ENCODE data around the gene ACVRL1. TPM values are rescaled to one million over a fixed set of nuclear protein-coding genes. Genes with fewer than 3 reads are reported as not detected.

ACVRL1 gene
- total RNA-seq: 933 and 964 TPM in 2 replicates

- DNase-seq (ENCODE audit: extremely low read depth, low read depth, low spot score): no peak
Observed at GRCh38 chr12:51907083-51907855, at the start of gene ACVRL1. TSS of gene ACVRL1 (plus strand) at chr12:51907504. CDS start at chr12:51912475, 4,971 bp downstream.

- DNase-seq (ENCODE audit: extremely low read depth, low read depth, low spot score): no peak
Observed at GRCh38 chr12:51860986-51861385, 46.3 kb upstream of the ACVRL1 start.

- DNase-seq (ENCODE audit: extremely low read depth, low read depth, low spot score): no peak
Observed at GRCh38 chr12:51862947-51863346, 44.4 kb upstream of the ACVRL1 start.

- DNase-seq (ENCODE audit: extremely low read depth, low read depth, low spot score): no peak
Observed at GRCh38 chr12:51863363-51863932, 43.9 kb upstream of the ACVRL1 start.

GRCh38 chr12:51863933-51864832, 43.1 kb upstream of the ACVRL1 start:
- DNase-seq (ENCODE audit: extremely low read depth, low read depth, low spot score): no peak

GRCh38 chr12:51864833-51865670, 42.3 kb upstream of the ACVRL1 start:
- DNase-seq (ENCODE audit: extremely low read depth, low read depth, low spot score): no peak

- no peak for DNase-seq (ENCODE audit: extremely low read depth, low read depth, low spot score)
Observed at GRCh38 chr12:51865757-51866270, 41.5 kb upstream of the ACVRL1 start.

- no peak for DNase-seq (ENCODE audit: extremely low read depth, low read depth, low spot score)
Observed at GRCh38 chr12:51866324-51866723, 41.0 kb upstream of the ACVRL1 start.

GRCh38 chr12:51866762-51867161, 40.5 kb upstream of the ACVRL1 start:
- DNase-seq (ENCODE audit: extremely low read depth, low read depth, low spot score): no peak

- no peak for DNase-seq (ENCODE audit: extremely low read depth, low read depth, low spot score)
Observed at GRCh38 chr12:51867371-51867770, 39.9 kb upstream of the ACVRL1 start.

GRCh38 chr12:51867796-51868428, 39.4 kb upstream of the ACVRL1 start:
- no peak for DNase-seq (ENCODE audit: extremely low read depth, low read depth, low spot score)

- DNase-seq (ENCODE audit: extremely low read depth, low read depth, low spot score): no peak
Observed at GRCh38 chr12:51868821-51869495, 38.3 kb upstream of the ACVRL1 start.

GRCh38 chr12:51869496-51869865, 37.8 kb upstream of the ACVRL1 start:
- DNase-seq (ENCODE audit: extremely low read depth, low read depth, low spot score): no peak

GRCh38 chr12:51869931-51870330, 37.4 kb upstream of the ACVRL1 start:
- no peak for DNase-seq (ENCODE audit: extremely low read depth, low read depth, low spot score)

GRCh38 chr12:51870504-51870903, 36.8 kb upstream of the ACVRL1 start:
- DNase-seq (ENCODE audit: extremely low read depth, low read depth, low spot score): no peak

GRCh38 chr12:51871126-51871525, 36.2 kb upstream of the ACVRL1 start:
- no peak for DNase-seq (ENCODE audit: extremely low read depth, low read depth, low spot score)

GRCh38 chr12:51871918-51872688, 35.2 kb upstream of the ACVRL1 start:
- DNase-seq (ENCODE audit: extremely low read depth, low read depth, low spot score): no peak

GRCh38 chr12:51872689-51872981, 34.7 kb upstream of the ACVRL1 start:
- no peak for DNase-seq (ENCODE audit: extremely low read depth, low read depth, low spot score)

Measured in glomerular endothelial cell (primary cell).